GM12878 (cell line): Measurements from ENCODE around the gene C20orf96. TPM values are rescaled to one million over a fixed set of nuclear protein-coding genes. Genes with fewer than 3 reads are reported as not detected.
A peak's percentile ranks its signal among the peaks of the same experiment; 100 is the strongest.

ENCODE experiments used
- ATAC-seq: fragments of 200-7000 bp; cut with Tn5 transposase; 3 replicates; pipeline ENCODE4 v1.9.1; 2020; ENCODE audit warnings: mild to moderate bottlenecking, moderate library complexity
- BruUV-seq: library from RNA; stranded (reverse); fragments of 400-500 nt; replicated peaks from 2 replicates; lab custom pipeline; 2021; lab: Mats Ljungman, UMichigan
- CTCF ChIA-PET: fragments of 300-600 bp; sonication (Branson Sonifier 250); formaldehyde crosslinking; extraction: SDS; loops from one replicate; lab custom pipeline; 2021; ENCODE audit warnings: inconsistent platforms; lab: Yijun Ruan, JAX
- POLR2A ChIA-PET: fragments of 350-600 bp; formaldehyde crosslinking; extraction: SDS; loops from one replicate; lab custom pipeline; 2021; ENCODE audit warnings: inconsistent platforms; lab: Charles Lee
- RAD21 ChIA-PET: fragments of 300-600 bp; sonication (Branson Sonifier 250); formaldehyde crosslinking; loops from one replicate; lab custom pipeline; 2023; ENCODE audit warnings: antibody characterized with exemption; ENCODE audit not compliant: unreplicated experiment; lab: Charles Lee
- SMC1A ChIA-PET: fragments of 300-600 bp; sonication (Branson Sonifier 250); formaldehyde crosslinking; loops from one replicate; lab custom pipeline; 2023; ENCODE audit not compliant: unreplicated experiment, uncharacterized antibody; lab: Charles Lee
- DNase-seq: peaks from one replicate; pipeline ENCODE4 v3.0.0-alpha.2; 2011; ENCODE audit warnings: low read depth, low spot score
- FAIRE-seq: peaks from 3 replicates; lab custom pipeline; 2011; peaks lifted over from hg19 to GRCh38; lab: Jason Lieb, UNC
- H2AFZ ChIP-seq: 2 replicates; pipeline ENCODE4 v1.6.0; 2011; ENCODE audit warnings: low read depth, low read length, control low read depth; ENCODE audit not compliant: control insufficient read depth
- H3K27ac ChIP-seq: 2 replicates; pipeline ENCODE4 v1.5.1; 2011; ENCODE audit warnings: control low read depth; ENCODE audit not compliant: control insufficient read depth, insufficient read depth
- H3K27me3 ChIP-seq, 2 experiments: replicated peaks in 1 of 2; 2 replicates each; pipeline versions ENCODE4 v1.6.0 to v1.6.1; 2011; ENCODE audit warnings: low read length in 1 of 2; ENCODE audit not compliant: control insufficient read depth in 2 of 2, insufficient read depth in 2 of 2
- H3K36me3 ChIP-seq, 2 experiments: 2 replicates each; pipeline ENCODE4 v1.5.1; 2011; ENCODE audit warnings: low read length in 1 of 2; ENCODE audit not compliant: control insufficient read depth in 2 of 2, insufficient read depth in 2 of 2
- H3K4me1 ChIP-seq: 2 replicates; pipeline ENCODE4 v1.6.1; 2011; ENCODE audit warnings: mild to moderate bottlenecking, low read length, moderate library complexity, mixed read lengths; ENCODE audit not compliant: control insufficient read depth, insufficient read depth
- H3K4me2 ChIP-seq: 2 replicates; pipeline ENCODE4 v1.6.0; 2011; ENCODE audit warnings: control low read depth; ENCODE audit not compliant: control insufficient read depth, insufficient read depth
- H3K4me3 ChIP-seq: fragments of 200-600 bp; sonication (generic); 2 replicates; pipeline ENCODE4 v1.5.1; 2016
- H3K79me2 ChIP-seq: 2 replicates; pipeline ENCODE4 v1.6.0; 2011; ENCODE audit warnings: low read length; ENCODE audit not compliant: control insufficient read depth, insufficient read depth
- H3K9ac ChIP-seq: 2 replicates; pipeline ENCODE4 v1.8.0; 2011; ENCODE audit warnings: low read length, control low read depth, mixed read lengths; ENCODE audit not compliant: control insufficient read depth, insufficient read depth
- H3K9me3 ChIP-seq: replicated peaks from 3 replicates; pipeline ENCODE4 v1.5.1; 2011; ENCODE audit warnings: mild to moderate bottlenecking, low read length; ENCODE audit not compliant: control insufficient read depth, insufficient read depth
- H4K20me1 ChIP-seq: 2 replicates; pipeline ENCODE4 v1.6.0; 2011; ENCODE audit not compliant: control insufficient read depth, insufficient read depth
- MYC ChIP-seq: IDR thresholded peaks from 2 replicates; pipeline ENCODE4 v1.6.1; 2011; ENCODE audit warnings: mild to moderate bottlenecking, low read length, moderate library complexity, inconsistent platforms; ENCODE audit not compliant: insufficient read depth, insufficient replicate concordance, insufficient read length, severe bottlenecking
- POLR2AphosphoS5 ChIP-seq: IDR thresholded peaks from 2 replicates; pipeline ENCODE4 v1.6.1; 2011; ENCODE audit warnings: mild to moderate bottlenecking, low read length, inconsistent platforms
- RELB ChIP-seq: fragments of 450-650 bp; IDR thresholded peaks from 2 replicates; pipeline ENCODE4 v1.6.1; 2017; ENCODE audit warnings: low read depth, mild to moderate bottlenecking, moderate library complexity
- SMAD5 ChIP-seq: IDR thresholded peaks from 2 replicates; pipeline ENCODE4 v1.6.1; 2016; ENCODE audit warnings: antibody characterized with exemption, low read depth
- TCF3 ChIP-seq: IDR thresholded peaks from 2 replicates; pipeline ENCODE4 v1.6.1; 2012; ENCODE audit warnings: low read depth, mild to moderate bottlenecking, low read length, borderline replicate concordance; ENCODE audit not compliant: insufficient read depth
- WGBS: methylation state at CpG from one replicate; pipeline ENCODE4 v1.1.6; 2016; ENCODE audit warnings: low lambda C conversion rate; ENCODE audit not compliant: insufficient replicate concordance, insufficient coverage; ENCODE audit errors: missing lambda C conversion rate; 5-methylcytosine and 5-hydroxymethylcytosine counted together
- in situ Hi-C: fragments of 300-500 bp; cut with MboI; formaldehyde crosslinking; loops from 9 replicates; pipeline ENCODE4 v1.14.3; 2018; ENCODE audit warnings: mixed read lengths
- intact Hi-C: fragments of 100-400 bp; cut with micrococcal nuclease; formaldehyde crosslinking; loops from one replicate; pipeline ENCODE4 v1.14.2; 2022; ENCODE audit not compliant: unreplicated experiment
- polyA plus RNA-seq, 11 experiments: library from polyadenylated mRNA; depleted of rRNA in 4 of 11; unstranded in 6 of 11; stranded (reverse) in 5 of 11; fragments of >200 nt; fragmentation: Nextera tagmentation in 4 of 11; fragmentation: Illumina TruSeq in 1 of 11; extraction: Ambion mirVana in 4 of 11; extraction: Trizol in 1 of 11; gene quantifications; 1 replicate in 1 of 11; 2 replicates in 10 of 11; pipeline versions ENCODE4 v1.2.1 to v1.2.3, GENCODE V29; 2011 to 2016; ENCODE audit warnings: inconsistent platforms in 2 of 11, missing spikeins in 2 of 11, low read depth in 1 of 11
- total RNA-seq, 4 experiments: library from RNA; depleted of rRNA in 3 of 4; stranded (reverse); fragments of >200 nt in 3 of 4; fragmentation: Illumina TruSeq in 1 of 4; extraction: Trizol in 1 of 4; gene quantifications; 2 replicates each; pipeline versions ENCODE4 v1.2.1 to v1.2.3, GENCODE V29; 2013 to 2021
- TF ChIP-seq, protein P1 (sequence below): fragments of 450-650 bp; IDR thresholded peaks from 2 replicates; pipeline ENCODE4 v1.6.1; 2017; ENCODE audit warnings: mild to moderate bottlenecking, moderate library complexity
- TF ChIP-seq, protein P2 (sequence below): fragments of 450-650 bp; IDR thresholded peaks from 2 replicates; pipeline ENCODE4 v1.6.1; 2017; ENCODE audit warnings: antibody characterized with exemption, mild to moderate bottlenecking, moderate library complexity

C20orf96 gene
- total and polyA plus RNA-seq, 10 of the 15 experiments (the other 5 are each of a cell fraction or from before 2014, with no cell fraction given), result 1.4 to 8.6 (median 5.9) TPM

DNA sequence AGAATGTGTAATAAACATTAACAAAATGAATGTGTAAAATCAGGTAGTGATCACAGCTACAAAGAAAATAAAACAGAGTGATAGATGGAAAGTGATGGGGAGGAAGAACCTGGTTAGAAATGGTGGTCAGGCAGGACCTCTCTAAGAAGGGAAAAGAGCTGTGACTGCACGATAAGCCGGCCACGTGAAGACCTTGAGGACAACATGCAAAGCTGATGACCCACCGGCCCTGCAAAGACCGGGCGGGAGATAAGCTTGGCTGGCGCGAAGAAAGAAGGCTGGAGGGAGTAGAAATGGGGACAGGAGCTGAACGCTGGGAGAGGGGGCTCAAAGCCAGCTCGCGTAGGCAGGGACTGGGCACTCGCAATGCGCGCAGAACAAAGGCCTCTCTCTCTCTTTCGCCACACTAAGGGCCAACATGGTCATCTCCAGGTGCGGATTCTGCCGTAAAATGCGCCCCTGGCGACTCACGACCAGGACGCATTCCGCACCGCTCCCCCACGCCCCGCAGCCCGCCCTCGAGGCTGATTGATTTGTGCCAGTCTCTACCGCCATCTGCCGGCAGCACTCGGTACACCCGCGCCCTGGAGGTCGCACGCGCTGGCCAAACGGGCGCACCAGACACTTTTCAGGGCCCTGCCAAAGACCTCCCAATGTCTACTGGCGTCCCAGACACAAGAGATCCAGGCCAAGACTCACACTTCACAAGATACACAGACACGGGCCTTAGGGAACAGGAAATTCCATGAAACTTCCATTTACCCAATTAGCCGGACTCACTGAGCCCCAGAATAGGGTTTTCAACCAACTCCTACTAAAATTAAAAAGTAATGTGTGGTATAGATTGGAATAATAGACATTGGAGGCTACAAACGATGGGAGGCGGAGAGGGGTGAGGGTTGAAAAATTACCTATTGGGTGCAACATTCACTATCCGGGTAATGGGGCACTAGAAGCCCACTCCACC is 23.7 kb downstream of the C20orf96 start:
- ChIA-PET RAD21 (interaction anchor here (0.7 to 2.0 kb wide), 10 partner anchors 29 to 79 kb away, joined by 3 to 19 read pairs (median 4); no protein-coding TSS in a partner anchor), CTCF (interaction anchor here (0.7 to 5.6 kb wide), 29 partner anchors 9 to 171 kb away, joined by 3 to 59 read pairs (median 5); partner anchors contain the start of genes DEFB129, DEFB132 and SOX12), SMC1A (interaction anchor here (0.7 to 3.1 kb wide), 13 partner anchors 10 to 64 kb away, joined by 3 to 28 read pairs (median 4); partner anchors contain the start of genes DEFB132 and ZCCHC3), POLR2A (no interaction called here)
- H3K9ac ChIP-seq, result peak overlapping the region; percentile 53; the same call in 1 of the 2 replicates
- H3K27ac ChIP-seq, result no peak overlapping the region
- intact Hi-C loops, result loop anchor here (1.0 to 5.0 kb wide), 2 partner anchors 58 to 65 kb away; no protein-coding TSS in a partner anchor
- in situ Hi-C loops, result no loop called here
- H3K79me2 ChIP-seq, result no peaks in the 10 kb centered on the region
- DNase-seq, result peak; percentile 41
- H4K20me1 ChIP-seq, result no peaks in the 10 kb centered on the region
- peak overlapping the region; percentile 65; the same call in 1 of the 2 replicates for H3K4me3 ChIP-seq
- WGBS, result 5% methylated on average over 43 of the region's 43 CpGs
- peak overlapping the region; percentile 94 for H2AFZ ChIP-seq
- no peaks in the 10 kb centered on the region for H3K9me3 ChIP-seq
- H3K27me3 ChIP-seq, result no peaks in the 10 kb centered on the region
- peak overlapping the region; percentile 95 for H3K4me2 ChIP-seq
- no peaks in the 10 kb centered on the region for H3K36me3 ChIP-seq
- BruUV-seq, result no TSS peak
- peak; percentile 97 for ATAC-seq
- H3K4me1 ChIP-seq, result no peaks in the 10 kb centered on the region
- FAIRE-seq, result peak; percentile 80
- TF ChIP-seq, protein P1, sequence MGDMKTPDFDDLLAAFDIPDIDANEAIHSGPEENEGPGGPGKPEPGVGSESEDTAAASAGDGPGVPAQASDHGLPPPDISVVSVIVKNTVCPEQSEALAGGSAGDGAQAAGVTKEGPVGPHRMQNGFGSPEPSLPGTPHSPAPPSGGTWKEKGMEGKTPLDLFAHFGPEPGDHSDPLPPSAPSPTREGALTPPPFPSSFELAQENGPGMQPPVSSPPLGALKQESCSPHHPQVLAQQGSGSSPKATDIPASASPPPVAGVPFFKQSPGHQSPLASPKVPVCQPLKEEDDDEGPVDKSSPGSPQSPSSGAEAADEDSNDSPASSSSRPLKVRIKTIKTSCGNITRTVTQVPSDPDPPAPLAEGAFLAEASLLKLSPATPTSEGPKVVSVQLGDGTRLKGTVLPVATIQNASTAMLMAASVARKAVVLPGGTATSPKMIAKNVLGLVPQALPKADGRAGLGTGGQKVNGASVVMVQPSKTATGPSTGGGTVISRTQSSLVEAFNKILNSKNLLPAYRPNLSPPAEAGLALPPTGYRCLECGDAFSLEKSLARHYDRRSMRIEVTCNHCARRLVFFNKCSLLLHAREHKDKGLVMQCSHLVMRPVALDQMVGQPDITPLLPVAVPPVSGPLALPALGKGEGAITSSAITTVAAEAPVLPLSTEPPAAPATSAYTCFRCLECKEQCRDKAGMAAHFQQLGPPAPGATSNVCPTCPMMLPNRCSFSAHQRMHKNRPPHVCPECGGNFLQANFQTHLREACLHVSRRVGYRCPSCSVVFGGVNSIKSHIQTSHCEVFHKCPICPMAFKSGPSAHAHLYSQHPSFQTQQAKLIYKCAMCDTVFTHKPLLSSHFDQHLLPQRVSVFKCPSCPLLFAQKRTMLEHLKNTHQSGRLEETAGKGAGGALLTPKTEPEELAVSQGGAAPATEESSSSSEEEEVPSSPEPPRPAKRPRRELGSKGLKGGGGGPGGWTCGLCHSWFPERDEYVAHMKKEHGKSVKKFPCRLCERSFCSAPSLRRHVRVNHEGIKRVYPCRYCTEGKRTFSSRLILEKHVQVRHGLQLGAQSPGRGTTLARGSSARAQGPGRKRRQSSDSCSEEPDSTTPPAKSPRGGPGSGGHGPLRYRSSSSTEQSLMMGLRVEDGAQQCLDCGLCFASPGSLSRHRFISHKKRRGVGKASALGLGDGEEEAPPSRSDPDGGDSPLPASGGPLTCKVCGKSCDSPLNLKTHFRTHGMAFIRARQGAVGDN, result no peak
- TF ChIP-seq POLR2AphosphoS5 (peak; percentile 60; the same call in 1 of the 2 replicates), SMAD5 (no peak), RELB (no peak), MYC (no peak), TCF3 (no peak)
- TF ChIP-seq, protein P2, sequence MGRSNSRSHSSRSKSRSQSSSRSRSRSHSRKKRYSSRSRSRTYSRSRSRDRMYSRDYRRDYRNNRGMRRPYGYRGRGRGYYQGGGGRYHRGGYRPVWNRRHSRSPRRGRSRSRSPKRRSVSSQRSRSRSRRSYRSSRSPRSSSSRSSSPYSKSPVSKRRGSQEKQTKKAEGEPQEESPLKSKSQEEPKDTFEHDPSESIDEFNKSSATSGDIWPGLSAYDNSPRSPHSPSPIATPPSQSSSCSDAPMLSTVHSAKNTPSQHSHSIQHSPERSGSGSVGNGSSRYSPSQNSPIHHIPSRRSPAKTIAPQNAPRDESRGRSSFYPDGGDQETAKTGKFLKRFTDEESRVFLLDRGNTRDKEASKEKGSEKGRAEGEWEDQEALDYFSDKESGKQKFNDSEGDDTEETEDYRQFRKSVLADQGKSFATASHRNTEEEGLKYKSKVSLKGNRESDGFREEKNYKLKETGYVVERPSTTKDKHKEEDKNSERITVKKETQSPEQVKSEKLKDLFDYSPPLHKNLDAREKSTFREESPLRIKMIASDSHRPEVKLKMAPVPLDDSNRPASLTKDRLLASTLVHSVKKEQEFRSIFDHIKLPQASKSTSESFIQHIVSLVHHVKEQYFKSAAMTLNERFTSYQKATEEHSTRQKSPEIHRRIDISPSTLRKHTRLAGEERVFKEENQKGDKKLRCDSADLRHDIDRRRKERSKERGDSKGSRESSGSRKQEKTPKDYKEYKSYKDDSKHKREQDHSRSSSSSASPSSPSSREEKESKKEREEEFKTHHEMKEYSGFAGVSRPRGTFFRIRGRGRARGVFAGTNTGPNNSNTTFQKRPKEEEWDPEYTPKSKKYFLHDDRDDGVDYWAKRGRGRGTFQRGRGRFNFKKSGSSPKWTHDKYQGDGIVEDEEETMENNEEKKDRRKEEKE, result no peak
